Right atrium auricular region (tissue), 2 donors: ENCODE measurements around the gene KCNIP4. TPM values are rescaled to one million over a fixed set of nuclear protein-coding genes. Genes with fewer than 3 reads are reported as not detected.

ENCODE experiments used
- DNase-seq: peaks from one replicate; pipeline ENCODE4 v3.0.0-alpha.2; 2019; ENCODE audit warnings: low spot score
- H3K27ac ChIP-seq, 2 donors: fragments of 200-600 bp; sonication (generic); 1 replicate in 1 of 2; 2 replicates in 1 of 2; pipeline ENCODE4 v1.5.1; 2016 to 2019
- H3K27me3 ChIP-seq, 2 donors: fragments of 200-600 bp; sonication (generic); one replicate each; pipeline versions ENCODE4 v1.5.1 to v1.6.0; 2017 to 2019
- H3K36me3 ChIP-seq: fragments of 200-600 bp; sonication (generic); one replicate; pipeline ENCODE4 v1.5.1; 2016
- H3K4me1 ChIP-seq, 2 donors: fragments of 200-600 bp; sonication (generic); one replicate each; pipeline versions ENCODE4 v1.5.1 to v1.6.0; 2017 to 2019
- H3K4me3 ChIP-seq, 2 donors: fragments of 200-600 bp; sonication (generic); 1 replicate in 1 of 2; 2 replicates in 1 of 2; pipeline ENCODE4 v1.5.1; 2017 to 2019; ENCODE audit warnings: mild to moderate bottlenecking in 1 of 2, moderate library complexity in 1 of 2
- H3K9me3 ChIP-seq, 2 donors: fragments of 200-600 bp; sonication (generic); one replicate each; pipeline ENCODE4 v1.5.1; 2019
- total RNA-seq, 2 donors: library from RNA; depleted of rRNA; stranded (reverse); fragments of >200 nt; gene quantifications; one replicate each; pipeline ENCODE4 v1.1.0, GENCODE V29; 2016
- TF ChIP-seq, protein P1 (sequence below), 2 donors: fragments of 200-600 bp; sonication (generic); IDR thresholded peaks; one replicate each; pipeline ENCODE4 v1.5.1; 2019; ENCODE audit warnings: antibody characterized with exemption in 2 of 2

Gene KCNIP4
- total RNA-seq, 2 donors from 2014 or later = not detected

DNA sequence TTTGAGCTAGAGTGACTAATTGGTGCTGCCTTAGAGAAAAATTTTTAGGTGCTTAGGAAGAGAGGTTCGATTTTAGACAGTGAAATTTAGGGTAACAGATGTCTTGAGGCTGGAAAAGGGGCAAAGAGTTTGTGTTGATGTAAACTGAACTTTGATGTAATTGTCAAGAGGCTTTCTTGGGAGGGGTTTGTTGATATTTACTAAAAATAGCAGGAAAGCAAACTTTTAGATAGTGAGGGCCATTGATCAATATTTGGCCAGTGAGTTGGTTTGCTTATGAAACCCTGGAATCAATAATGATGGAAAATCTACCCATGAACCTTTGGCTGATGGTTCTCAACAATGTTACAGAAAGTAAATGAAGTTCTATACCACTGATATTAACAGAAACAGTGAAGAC lies 537.5 kb downstream of the KCNIP4 start:
- TF ChIP-seq, protein P1, sequence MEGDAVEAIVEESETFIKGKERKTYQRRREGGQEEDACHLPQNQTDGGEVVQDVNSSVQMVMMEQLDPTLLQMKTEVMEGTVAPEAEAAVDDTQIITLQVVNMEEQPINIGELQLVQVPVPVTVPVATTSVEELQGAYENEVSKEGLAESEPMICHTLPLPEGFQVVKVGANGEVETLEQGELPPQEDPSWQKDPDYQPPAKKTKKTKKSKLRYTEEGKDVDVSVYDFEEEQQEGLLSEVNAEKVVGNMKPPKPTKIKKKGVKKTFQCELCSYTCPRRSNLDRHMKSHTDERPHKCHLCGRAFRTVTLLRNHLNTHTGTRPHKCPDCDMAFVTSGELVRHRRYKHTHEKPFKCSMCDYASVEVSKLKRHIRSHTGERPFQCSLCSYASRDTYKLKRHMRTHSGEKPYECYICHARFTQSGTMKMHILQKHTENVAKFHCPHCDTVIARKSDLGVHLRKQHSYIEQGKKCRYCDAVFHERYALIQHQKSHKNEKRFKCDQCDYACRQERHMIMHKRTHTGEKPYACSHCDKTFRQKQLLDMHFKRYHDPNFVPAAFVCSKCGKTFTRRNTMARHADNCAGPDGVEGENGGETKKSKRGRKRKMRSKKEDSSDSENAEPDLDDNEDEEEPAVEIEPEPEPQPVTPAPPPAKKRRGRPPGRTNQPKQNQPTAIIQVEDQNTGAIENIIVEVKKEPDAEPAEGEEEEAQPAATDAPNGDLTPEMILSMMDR (IDR thresholded peaks at IDR 0.05) = no peak
- no peak overlapping the region for H3K4me3 ChIP-seq

GRCh38 chr4:21410372-21410771 lies 538.2 kb downstream of the KCNIP4 start:
- Histone ChIP-seq H3K4me1 (no peaks in the 10 kb centered on the region), H3K27ac (no peak overlapping the region), H3K9me3 (no peaks in the 10 kb centered on the region), H3K4me3 (no peak overlapping the region), H3K27me3 (no peaks in the 10 kb centered on the region), H3K36me3 (no peaks in the 10 kb centered on the region)
- TF ChIP-seq, protein P1 (IDR thresholded peaks at IDR 0.05) = no peak
- no peak for DNase-seq

More for the DNA sequence above, 537.5 kb downstream of the KCNIP4 start:
- Histone ChIP-seq H3K27me3 (no peaks in the 10 kb centered on the region), H3K27ac (no peak overlapping the region), H3K9me3 (no peaks in the 10 kb centered on the region), H3K4me1 (no peaks in the 10 kb centered on the region), H3K36me3 (no peaks in the 10 kb centered on the region)
- no peak for DNase-seq

- Histone ChIP-seq H3K36me3 (no peaks in the 10 kb centered on the region), H3K4me1 (no peaks in the 10 kb centered on the region), H3K27ac (no peak overlapping the region), H3K27me3 (no peaks in the 10 kb centered on the region), H3K4me3 (no peak overlapping the region), H3K9me3 (no peaks in the 10 kb centered on the region)
- TF ChIP-seq, protein P1 (IDR thresholded peaks at IDR 0.05) = no peak
- DNase-seq = no peak
Observed at GRCh38 chr4:21387683-21388082, 560.9 kb downstream of the KCNIP4 start.

- TF ChIP-seq, protein P1 (IDR thresholded peaks at IDR 0.05) = no peak
- no peak for DNase-seq
- no peak overlapping the region for H3K4me3 ChIP-seq
- H3K36me3 ChIP-seq = no peaks in the 10 kb centered on the region
- no peaks in the 10 kb centered on the region for H3K9me3 ChIP-seq
- H3K27ac ChIP-seq = no peak overlapping the region
- H3K4me1 ChIP-seq = no peaks in the 10 kb centered on the region
- H3K27me3 ChIP-seq = no peaks in the 10 kb centered on the region
Observed at GRCh38 chr4:21386166-21386780, 562.3 kb downstream of the KCNIP4 start.

- H3K27me3 ChIP-seq = no peaks in the 10 kb centered on the region
- H3K9me3 ChIP-seq = no peaks in the 10 kb centered on the region
- no peaks in the 10 kb centered on the region for H3K36me3 ChIP-seq
- H3K4me1 ChIP-seq = no peaks in the 10 kb centered on the region
- H3K4me3 ChIP-seq = no peak overlapping the region
- TF ChIP-seq, protein P1 (IDR thresholded peaks at IDR 0.05) = no peak
- no peak overlapping the region for H3K27ac ChIP-seq
- no peak for DNase-seq
Observed at GRCh38 chr4:21385706-21386105, 562.9 kb downstream of the KCNIP4 start.

DNA sequence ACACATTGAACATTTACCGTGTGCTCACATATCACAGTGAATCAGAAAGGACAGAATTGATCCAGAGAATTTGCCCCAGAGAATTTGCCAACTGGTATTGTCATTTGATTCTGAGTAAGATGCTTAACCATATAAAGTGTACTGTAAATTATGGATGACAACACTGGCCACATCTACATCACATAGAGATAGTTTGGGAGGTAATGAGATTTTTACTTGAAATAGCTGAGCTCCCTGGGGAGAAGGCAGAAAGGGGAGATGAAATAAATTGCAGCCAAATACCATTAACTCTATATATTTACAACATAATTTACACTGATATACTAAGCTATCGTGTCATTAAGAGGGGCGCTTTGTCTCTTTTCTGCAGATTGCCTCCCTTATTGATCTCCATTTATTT lies 564.0 kb downstream of the KCNIP4 start:
- TF ChIP-seq, protein P1 (IDR thresholded peaks at IDR 0.05) = no peak
- no peaks in the 10 kb centered on the region for H3K27me3 ChIP-seq
- H3K9me3 ChIP-seq = no peaks in the 10 kb centered on the region
- no peak overlapping the region for H3K27ac ChIP-seq
- H3K36me3 ChIP-seq = no peaks in the 10 kb centered on the region
- no peak overlapping the region for H3K4me3 ChIP-seq
- no peaks in the 10 kb centered on the region for H3K4me1 ChIP-seq
- DNase-seq = no peak
